GM12878 (cell line): ENCODE measurements around the gene CNGA1. TPM values are rescaled to one million over a fixed set of nuclear protein-coding genes. Genes with fewer than 3 reads are reported as not detected.

ENCODE experiments used
- ATAC-seq: fragments of 200-7000 bp; cut with Tn5 transposase; 3 replicates; pipeline ENCODE4 v1.9.1; 2020; ENCODE audit warnings: mild to moderate bottlenecking, moderate library complexity
- BruUV-seq: library from RNA; stranded (reverse); fragments of 400-500 nt; replicated peaks from 2 replicates; lab custom pipeline; 2021; lab: Mats Ljungman, UMichigan
- CTCF ChIA-PET: fragments of 300-600 bp; sonication (Branson Sonifier 250); formaldehyde crosslinking; extraction: SDS; loops from one replicate; lab custom pipeline; 2021; ENCODE audit warnings: inconsistent platforms; lab: Yijun Ruan, JAX
- POLR2A ChIA-PET: fragments of 350-600 bp; formaldehyde crosslinking; extraction: SDS; loops from one replicate; lab custom pipeline; 2021; ENCODE audit warnings: inconsistent platforms; lab: Charles Lee
- RAD21 ChIA-PET: fragments of 300-600 bp; sonication (Branson Sonifier 250); formaldehyde crosslinking; loops from one replicate; lab custom pipeline; 2023; ENCODE audit warnings: antibody characterized with exemption; ENCODE audit not compliant: unreplicated experiment; lab: Charles Lee
- SMC1A ChIA-PET: fragments of 300-600 bp; sonication (Branson Sonifier 250); formaldehyde crosslinking; loops from one replicate; lab custom pipeline; 2023; ENCODE audit not compliant: unreplicated experiment, uncharacterized antibody; lab: Charles Lee
- DNase-seq: peaks from one replicate; pipeline ENCODE4 v3.0.0-alpha.2; 2011; ENCODE audit warnings: low read depth, low spot score
- FAIRE-seq: peaks from 3 replicates; lab custom pipeline; 2011; peaks lifted over from hg19 to GRCh38; lab: Jason Lieb, UNC
- H2AFZ ChIP-seq: 2 replicates; pipeline ENCODE4 v1.6.0; 2011; ENCODE audit warnings: low read depth, low read length, control low read depth; ENCODE audit not compliant: control insufficient read depth
- H3K27ac ChIP-seq: 2 replicates; pipeline ENCODE4 v1.5.1; 2011; ENCODE audit warnings: control low read depth; ENCODE audit not compliant: control insufficient read depth, insufficient read depth
- H3K27me3 ChIP-seq, 2 experiments: replicated peaks in 1 of 2; 2 replicates each; pipeline versions ENCODE4 v1.6.0 to v1.6.1; 2011; ENCODE audit warnings: low read length in 1 of 2; ENCODE audit not compliant: control insufficient read depth in 2 of 2, insufficient read depth in 2 of 2
- H3K36me3 ChIP-seq, 2 experiments: 2 replicates each; pipeline ENCODE4 v1.5.1; 2011; ENCODE audit warnings: low read length in 1 of 2; ENCODE audit not compliant: control insufficient read depth in 2 of 2, insufficient read depth in 2 of 2
- H3K4me1 ChIP-seq: 2 replicates; pipeline ENCODE4 v1.6.1; 2011; ENCODE audit warnings: mild to moderate bottlenecking, low read length, moderate library complexity, mixed read lengths; ENCODE audit not compliant: control insufficient read depth, insufficient read depth
- H3K4me2 ChIP-seq: 2 replicates; pipeline ENCODE4 v1.6.0; 2011; ENCODE audit warnings: control low read depth; ENCODE audit not compliant: control insufficient read depth, insufficient read depth
- H3K4me3 ChIP-seq: fragments of 200-600 bp; sonication (generic); 2 replicates; pipeline ENCODE4 v1.5.1; 2016
- H3K79me2 ChIP-seq: 2 replicates; pipeline ENCODE4 v1.6.0; 2011; ENCODE audit warnings: low read length; ENCODE audit not compliant: control insufficient read depth, insufficient read depth
- H3K9ac ChIP-seq: 2 replicates; pipeline ENCODE4 v1.8.0; 2011; ENCODE audit warnings: low read length, control low read depth, mixed read lengths; ENCODE audit not compliant: control insufficient read depth, insufficient read depth
- H3K9me3 ChIP-seq: replicated peaks from 3 replicates; pipeline ENCODE4 v1.5.1; 2011; ENCODE audit warnings: mild to moderate bottlenecking, low read length; ENCODE audit not compliant: control insufficient read depth, insufficient read depth
- H4K20me1 ChIP-seq: 2 replicates; pipeline ENCODE4 v1.6.0; 2011; ENCODE audit not compliant: control insufficient read depth, insufficient read depth
- BMI1 ChIP-seq: fragments of 450-650 bp; IDR thresholded peaks from 2 replicates; pipeline ENCODE4 v1.6.1; 2016; ENCODE audit warnings: mild to moderate bottlenecking, moderate library complexity, borderline replicate concordance
- E4F1 ChIP-seq: fragments of 450-650 bp; IDR thresholded peaks from 2 replicates; pipeline ENCODE4 v1.6.1; 2018; ENCODE audit warnings: borderline replicate concordance, mild to moderate bottlenecking; ENCODE audit not compliant: partially characterized antibody
- FOXK2 ChIP-seq: fragments of 450-650 bp; IDR thresholded peaks from 2 replicates; pipeline ENCODE4 v1.6.1; 2017; ENCODE audit warnings: mild to moderate bottlenecking, moderate library complexity
- HCFC1 ChIP-seq: fragments of 150-350 bp; IDR thresholded peaks from 2 replicates; pipeline ENCODE4 v1.6.1; 2014; ENCODE audit warnings: low read length
- KDM1A ChIP-seq: fragments of 200-600 bp; sonication (generic); IDR thresholded peaks from 2 replicates; pipeline ENCODE4 v1.6.1; 2016; ENCODE audit warnings: borderline replicate concordance
- RFX5 ChIP-seq: IDR thresholded peaks from 2 replicates; pipeline ENCODE4 v1.6.1; 2011; ENCODE audit warnings: low read depth, low read length, improper control_type of control experiment
- TBL1XR1 ChIP-seq: IDR thresholded peaks from 2 replicates; pipeline ENCODE4 v1.6.1; 2012; ENCODE audit warnings: low read depth, low read length, improper control_type of control experiment
- TCF3 ChIP-seq: IDR thresholded peaks from 2 replicates; pipeline ENCODE4 v1.6.1; 2012; ENCODE audit warnings: low read depth, mild to moderate bottlenecking, low read length, borderline replicate concordance; ENCODE audit not compliant: insufficient read depth
- WRNIP1 ChIP-seq: IDR thresholded peaks from 2 replicates; pipeline ENCODE4 v1.6.1; 2011; ENCODE audit warnings: low read depth, low read length, improper control_type of control experiment, borderline replicate concordance
- ZNF384 ChIP-seq: IDR thresholded peaks from 2 replicates; pipeline ENCODE4 v1.6.1; 2012; ENCODE audit warnings: low read depth, mild to moderate bottlenecking, low read length, improper control_type of control experiment, borderline replicate concordance
- WGBS: methylation state at CpG from one replicate; pipeline ENCODE4 v1.1.6; 2016; ENCODE audit warnings: low lambda C conversion rate; ENCODE audit not compliant: insufficient replicate concordance, insufficient coverage; ENCODE audit errors: missing lambda C conversion rate; 5-methylcytosine and 5-hydroxymethylcytosine counted together
- in situ Hi-C: fragments of 300-500 bp; cut with MboI; formaldehyde crosslinking; loops from 9 replicates; pipeline ENCODE4 v1.14.3; 2018; ENCODE audit warnings: mixed read lengths
- intact Hi-C: fragments of 100-400 bp; cut with micrococcal nuclease; formaldehyde crosslinking; loops from one replicate; pipeline ENCODE4 v1.14.2; 2022; ENCODE audit not compliant: unreplicated experiment
- polyA plus RNA-seq, 11 experiments: library from polyadenylated mRNA; depleted of rRNA in 4 of 11; unstranded in 6 of 11; stranded (reverse) in 5 of 11; fragments of >200 nt; fragmentation: Nextera tagmentation in 4 of 11; fragmentation: Illumina TruSeq in 1 of 11; extraction: Ambion mirVana in 4 of 11; extraction: Trizol in 1 of 11; gene quantifications; 1 replicate in 1 of 11; 2 replicates in 10 of 11; pipeline versions ENCODE4 v1.2.1 to v1.2.3, GENCODE V29; 2011 to 2016; ENCODE audit warnings: inconsistent platforms in 2 of 11, missing spikeins in 2 of 11, low read depth in 1 of 11
- total RNA-seq, 4 experiments: library from RNA; depleted of rRNA in 3 of 4; stranded (reverse); fragments of >200 nt in 3 of 4; fragmentation: Illumina TruSeq in 1 of 4; extraction: Trizol in 1 of 4; gene quantifications; 2 replicates each; pipeline versions ENCODE4 v1.2.1 to v1.2.3, GENCODE V29; 2013 to 2021
- TF ChIP-seq, protein P1 (sequence below), 3 experiments: IDR thresholded peaks in 2 of 3; conservative IDR thresholded peaks in 1 of 3; 2 replicates each; pipeline ENCODE4 v1.5.1; 2011; ENCODE audit warnings: low read depth in 3 of 3, low read length in 3 of 3, mild to moderate bottlenecking in 3 of 3, control low read depth in 2 of 3, moderate library complexity in 2 of 3, inconsistent platforms in 1 of 3, mixed read lengths in 1 of 3; ENCODE audit not compliant: control insufficient read depth in 2 of 3, insufficient read depth in 1 of 3; ENCODE audit errors: extremely low read depth in 1 of 3

Gene CNGA1
- total and polyA plus RNA-seq, 10 of the 15 experiments (the other 5 are each of a cell fraction or from before 2014, with no cell fraction given), result 0.38 to 14.2 (median 5.1) TPM

DNA sequence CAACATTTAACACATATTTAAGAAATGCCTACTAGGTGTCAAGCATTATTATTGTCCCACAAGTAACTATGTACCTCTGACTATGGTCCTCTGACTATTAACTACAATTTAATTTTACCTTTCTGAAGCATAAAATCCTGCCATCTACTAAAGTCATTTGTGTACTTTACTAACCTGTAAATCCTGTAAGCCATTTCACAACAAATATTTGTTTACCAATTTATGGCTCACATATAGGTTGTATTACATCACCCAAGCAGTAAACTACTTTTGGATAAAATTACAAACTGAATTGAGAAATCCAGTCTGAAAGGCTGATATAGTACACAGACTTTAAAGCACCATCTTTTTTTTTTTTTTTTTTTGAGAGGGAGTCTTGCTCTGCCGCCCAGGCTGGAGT is 43.8 kb downstream of the CNGA1 start:
- no peak overlapping the region for H3K9ac ChIP-seq
- FAIRE-seq (no peak), DNase-seq (no peak), ATAC-seq (no peak)
- no peaks in the 10 kb centered on the region for H4K20me1 ChIP-seq
- H3K36me3 ChIP-seq, result no peaks in the 10 kb centered on the region
- SMC1A ChIA-PET, result no interaction called here
- intact Hi-C loops, result no loop called here
- POLR2A ChIA-PET, result interaction anchor here (0.7 kb wide), 1 partner anchor 54 kb away, joined by 3 read pairs; no protein-coding TSS in a partner anchor
- no peak overlapping the region for H3K4me3 ChIP-seq
- no peak overlapping the region for H2AFZ ChIP-seq
- CTCF ChIA-PET, result no interaction called here
- H3K4me2 ChIP-seq, result no peak overlapping the region
- RAD21 ChIA-PET, result no interaction called here
- BruUV-seq, result no TSS peak
- in situ Hi-C loops, result no loop called here
- WGBS, result no CpG with 5 or more reads among the region's 1 CpG
- no peak for TF ChIP-seq ZNF384
- TF ChIP-seq TCF3, result no peak
- no peak for TF ChIP-seq RFX5
- TF ChIP-seq KDM1A, result no peak
- TF ChIP-seq E4F1, result no peak
- no peak for TF ChIP-seq BMI1
- no peak for TF ChIP-seq WRNIP1
- no peak for TF ChIP-seq TBL1XR1
- TF ChIP-seq HCFC1, result no peak
- no peak for TF ChIP-seq FOXK2
- TF ChIP-seq, protein P1, sequence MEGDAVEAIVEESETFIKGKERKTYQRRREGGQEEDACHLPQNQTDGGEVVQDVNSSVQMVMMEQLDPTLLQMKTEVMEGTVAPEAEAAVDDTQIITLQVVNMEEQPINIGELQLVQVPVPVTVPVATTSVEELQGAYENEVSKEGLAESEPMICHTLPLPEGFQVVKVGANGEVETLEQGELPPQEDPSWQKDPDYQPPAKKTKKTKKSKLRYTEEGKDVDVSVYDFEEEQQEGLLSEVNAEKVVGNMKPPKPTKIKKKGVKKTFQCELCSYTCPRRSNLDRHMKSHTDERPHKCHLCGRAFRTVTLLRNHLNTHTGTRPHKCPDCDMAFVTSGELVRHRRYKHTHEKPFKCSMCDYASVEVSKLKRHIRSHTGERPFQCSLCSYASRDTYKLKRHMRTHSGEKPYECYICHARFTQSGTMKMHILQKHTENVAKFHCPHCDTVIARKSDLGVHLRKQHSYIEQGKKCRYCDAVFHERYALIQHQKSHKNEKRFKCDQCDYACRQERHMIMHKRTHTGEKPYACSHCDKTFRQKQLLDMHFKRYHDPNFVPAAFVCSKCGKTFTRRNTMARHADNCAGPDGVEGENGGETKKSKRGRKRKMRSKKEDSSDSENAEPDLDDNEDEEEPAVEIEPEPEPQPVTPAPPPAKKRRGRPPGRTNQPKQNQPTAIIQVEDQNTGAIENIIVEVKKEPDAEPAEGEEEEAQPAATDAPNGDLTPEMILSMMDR (IDR thresholded peaks at IDR 0.05 in 2 of 3, conservative IDR thresholded peaks at IDR 0.05 in 1 of 3; ENCODE audit: control insufficient read depth in 2 of 3, extremely low read depth in 1 of 3, insufficient read depth in 1 of 3, low read depth in 3 of 3, low read length in 3 of 3), result no peak
- 0 out of 2 replicates have a peak, but pooled peaks cover 6% of the 10 kb centered on the region for H3K4me1 ChIP-seq
- H3K9me3 ChIP-seq, result no peaks in the 10 kb centered on the region
- H3K27me3 ChIP-seq, result no peaks in the 10 kb centered on the region
- no peak overlapping the region for H3K27ac ChIP-seq
- no peaks in the 10 kb centered on the region for H3K79me2 ChIP-seq
